Measurements from ENCODE around the gene OXCT2.
"Not testable (repeated sequence)": the region's sequence is repeated elsewhere in the genome, so short reads cannot be mapped to it uniquely, and the experiment has no call there.

OXCT2 gene

GRCh38 chr1:39771022-39771532 lies at the start of gene OXCT2:
Gene OXCT2 (minus strand): TSS chr1:39771348. CDS start chr1:39771255, 93 bp downstream.
- DNase-seq (ENCODE audit: low read depth in 2 of 2) = not testable (repeated sequence)

GRCh38 chr1:39819091-39819812 lies 48.1 kb upstream of the OXCT2 start:
- no peak for DNase-seq (ENCODE audit: low read depth in 2 of 2)

- DNase-seq (ENCODE audit: low read depth in 2 of 2) = no peak
Observed at GRCh38 chr1:39818482-39818881, 47.3 kb upstream of the OXCT2 start.

- DNase-seq (ENCODE audit: low read depth in 2 of 2) = peak; percentile 23 to 34
Observed at GRCh38 chr1:39817091-39817932, 46.2 kb upstream of the OXCT2 start.

- DNase-seq (ENCODE audit: low read depth in 2 of 2) = peak in 1 of 2 donors; percentile 34
Observed at GRCh38 chr1:39816415-39817090, 45.4 kb upstream of the OXCT2 start.

- DNase-seq (ENCODE audit: low read depth in 2 of 2) = no peak
Observed at GRCh38 chr1:39812913-39813312, 41.8 kb upstream of the OXCT2 start.

GRCh38 chr1:39808784-39809517 lies 37.8 kb upstream of the OXCT2 start:
- no peak for DNase-seq (ENCODE audit: low read depth in 2 of 2)

GRCh38 chr1:39805385-39805784 lies 34.2 kb upstream of the OXCT2 start:
- DNase-seq (ENCODE audit: low read depth in 2 of 2) = no peak

- no peak for DNase-seq (ENCODE audit: low read depth in 2 of 2)
Observed at GRCh38 chr1:39802496-39803260, 31.5 kb upstream of the OXCT2 start.

- no peak for DNase-seq (ENCODE audit: low read depth in 2 of 2)
Observed at GRCh38 chr1:39800471-39800835, 29.3 kb upstream of the OXCT2 start.

- DNase-seq (ENCODE audit: low read depth in 2 of 2) = peak; percentile 32 to 35
Observed at GRCh38 chr1:39799770-39800470, 28.8 kb upstream of the OXCT2 start.

GRCh38 chr1:39798859-39799769 lies 28.0 kb upstream of the OXCT2 start:
- peak; percentile 69 to 88 for DNase-seq (ENCODE audit: low read depth in 2 of 2)

GRCh38 chr1:39795651-39796050 lies 24.5 kb upstream of the OXCT2 start:
- DNase-seq (ENCODE audit: low read depth in 2 of 2) = no peak

- no peak for DNase-seq (ENCODE audit: low read depth in 2 of 2)
Observed at GRCh38 chr1:39791838-39792237, 20.7 kb upstream of the OXCT2 start.

- no peak for DNase-seq (ENCODE audit: low read depth in 2 of 2)
Observed at GRCh38 chr1:39789571-39790110, 18.5 kb upstream of the OXCT2 start.

- DNase-seq (ENCODE audit: low read depth in 2 of 2) = peak; percentile 4 to 38
Observed at GRCh38 chr1:39788758-39789570, 17.8 kb upstream of the OXCT2 start, which contains the start of gene BMP8B. Gene BMP8B (minus strand): TSS chr1:39788865. CDS start chr1:39788485, 380 bp downstream.

GRCh38 chr1:39788426-39788757 lies 17.2 kb upstream of the OXCT2 start:
- no peak for DNase-seq (ENCODE audit: low read depth in 2 of 2)

GRCh38 chr1:39787964-39788363 lies 16.8 kb upstream of the OXCT2 start:
- DNase-seq (ENCODE audit: low read depth in 2 of 2) = not testable (repeated sequence)

All from stimulated activated CD8-positive, alpha-beta memory T cell treated with anti-CD3 and anti-CD28 coated beads, Interleukin-15, amount 100 ng/mL, for 4 hours (primary cell).